Caco-2 (cell line): ENCODE measurements around the gene SORCS2. TPM values are rescaled to one million over a fixed set of nuclear protein-coding genes. Genes with fewer than 3 reads are reported as not detected.
A peak's percentile ranks its signal among the peaks of the same experiment; 100 is the strongest.

Experiments
- BruUV-seq: library from RNA; stranded (reverse); fragments of 400-500 nt; replicated peaks from 2 replicates; lab custom pipeline; 2021; lab: Mats Ljungman, UMichigan
- CTCF ChIA-PET: fragments of 300-600 bp; sonication (Branson Sonifier 250); formaldehyde crosslinking; loops from one replicate; lab custom pipeline; 2022; ENCODE audit warnings: antibody characterized with exemption; lab: Charles Lee
- POLR2A ChIA-PET: fragments of 300-600 bp; sonication (Branson Sonifier 250); formaldehyde crosslinking; loops from one replicate; lab custom pipeline; 2022; ENCODE audit warnings: antibody characterized with exemption; lab: Charles Lee
- DNase-seq, 2 experiments: peaks; one replicate each; pipeline versions ENCODE4 v3.0.0 to v3.0.0-alpha.2; 2020 to 2022
- H3K27me3 ChIP-seq: replicated peaks from 2 replicates; pipeline ENCODE4 v1.6.0; 2011; ENCODE audit warnings: low read length; ENCODE audit not compliant: control insufficient read depth, insufficient read depth
- H3K36me3 ChIP-seq: 2 replicates; pipeline ENCODE4 v1.5.1; 2011; ENCODE audit warnings: low read length; ENCODE audit not compliant: control insufficient read depth, insufficient read depth
- H3K4me1 ChIP-seq: fragments of 250-450 bp; sonication (Bioruptor Pico); 2 replicates; pipeline ENCODE4 v1.5.1; 2020; ENCODE audit warnings: mild to moderate bottlenecking
- H3K4me3 ChIP-seq: 2 replicates; pipeline ENCODE4 v1.5.1; 2011; ENCODE audit warnings: low read depth, mild to moderate bottlenecking, control low read depth, low read length
- H3K9me3 ChIP-seq: fragments of 250-450 bp; sonication (Bioruptor Pico); 2 replicates; pipeline ENCODE4 v1.5.1; 2020; ENCODE audit warnings: mild to moderate bottlenecking, moderate library complexity
- H3K27ac Mint-ChIP-seq: one replicate; pipeline ENCODE4 v1.8.0; 2022; ENCODE audit warnings: mixed read lengths; ENCODE audit not compliant: unreplicated experiment
- H3K27me3 Mint-ChIP-seq: one replicate; pipeline ENCODE4 v1.8.0; 2022; ENCODE audit warnings: mixed read lengths; ENCODE audit not compliant: insufficient read depth, unreplicated experiment
- H3K36me3 Mint-ChIP-seq: one replicate; pipeline ENCODE4 v1.8.0; 2022; ENCODE audit warnings: mild to moderate bottlenecking, mixed read lengths; ENCODE audit not compliant: insufficient read depth, unreplicated experiment
- H3K4me1 Mint-ChIP-seq: one replicate; pipeline ENCODE4 v1.8.0; 2022; ENCODE audit warnings: low read depth, mixed read lengths; ENCODE audit not compliant: unreplicated experiment
- H3K4me3 Mint-ChIP-seq: one replicate; pipeline ENCODE4 v1.8.0; 2022; ENCODE audit warnings: mild to moderate bottlenecking, moderate library complexity, mixed read lengths; ENCODE audit not compliant: unreplicated experiment
- H3K9me3 Mint-ChIP-seq: one replicate; pipeline ENCODE4 v1.8.0; 2022; ENCODE audit warnings: mixed read lengths; ENCODE audit not compliant: unreplicated experiment
- CTCF ChIP-seq, 2 experiments: fragments of 200-600 bp in 1 of 2; IDR thresholded peaks; 1 replicate in 1 of 2; 2 replicates in 1 of 2; pipeline versions ENCODE4 v1.5.1 to v1.8.0; 2011 to 2022; ENCODE audit warnings: antibody characterized with exemption in 1 of 2, control low read depth in 1 of 2, inconsistent platforms in 1 of 2, low read depth in 1 of 2, low read length in 1 of 2, mild to moderate bottlenecking in 1 of 2, moderate library complexity in 1 of 2; ENCODE audit not compliant: insufficient read depth in 1 of 2, severe bottlenecking in 1 of 2, unreplicated experiment in 1 of 2
- intact Hi-C: fragments of 100-400 bp; cut with micrococcal nuclease; formaldehyde crosslinking; loops from one replicate; pipeline ENCODE4 v1.10.0; 2022; ENCODE audit not compliant: unreplicated experiment
- total RNA-seq: library from RNA; stranded (reverse); gene quantifications from 2 replicates; pipeline ENCODE4 v1.2.3, GENCODE V29; 2022

The SORCS2 gene
- total RNA-seq, 1 experiment from 2014 or later, result 1.6 TPM

GRCh38 chr4:7441201-7441600 lies 248.9 kb downstream of the SORCS2 start:
- Mint-ChIP-seq H3K9me3 (peaks cover 12% of the 10 kb centered on the region), H3K36me3 (no peaks in the 10 kb centered on the region), H3K27me3 (no peaks in the 10 kb centered on the region), H3K4me1 (peaks cover 7% of the 10 kb centered on the region), H3K27ac (peak overlapping the region; percentile 17), H3K4me3 (no peak overlapping the region)
- peaks cover 17% of the 10 kb centered on the region for H3K4me1 ChIP-seq
- no peaks in the 10 kb centered on the region for H3K27me3 ChIP-seq
- H3K36me3 ChIP-seq, result no peaks in the 10 kb centered on the region
- ChIA-PET POLR2A (no interaction called here), CTCF (no interaction called here)
- no TSS peak for BruUV-seq
- DNase-seq, result no peak
- 0 out of 2 replicates have a peak, but pooled peaks cover 3% of the 10 kb centered on the region for H3K9me3 ChIP-seq
- H3K4me3 ChIP-seq, result no peak overlapping the region
- TF ChIP-seq CTCF (IDR thresholded peaks at IDR 0.05; ENCODE audit: insufficient read depth in 1 of 2, low read depth in 1 of 2, low read length in 1 of 2, severe bottlenecking in 1 of 2, unreplicated experiment in 1 of 2), result no peak
- intact Hi-C loops, result no loop called here

GRCh38 chr4:7442574-7443162 lies 250.3 kb downstream of the SORCS2 start:
- H3K36me3 ChIP-seq, result no peaks in the 10 kb centered on the region
- no TSS peak for BruUV-seq
- H3K27ac Mint-ChIP-seq, result no peak overlapping the region
- no peak overlapping the region for H3K4me3 Mint-ChIP-seq
- ChIA-PET POLR2A (no interaction called here), CTCF (no interaction called here)
- H3K36me3 Mint-ChIP-seq, result no peaks in the 10 kb centered on the region
- intact Hi-C loops, result no loop called here
- H3K9me3 Mint-ChIP-seq, result peaks cover 12% of the 10 kb centered on the region
- no peak for DNase-seq
- no peaks in the 10 kb centered on the region for H3K4me1 Mint-ChIP-seq
- H3K9me3 ChIP-seq, result 0 out of 2 replicates have a peak, but pooled peaks cover 3% of the 10 kb centered on the region
- H3K4me3 ChIP-seq, result no peak overlapping the region
- no peaks in the 10 kb centered on the region for H3K27me3 ChIP-seq
- no peaks in the 10 kb centered on the region for H3K27me3 Mint-ChIP-seq
- TF ChIP-seq CTCF (IDR thresholded peaks at IDR 0.05; ENCODE audit: insufficient read depth in 1 of 2, low read depth in 1 of 2, low read length in 1 of 2, severe bottlenecking in 1 of 2, unreplicated experiment in 1 of 2), result no peak
- peaks cover 4% of the 10 kb centered on the region for H3K4me1 ChIP-seq

- Histone ChIP-seq H3K36me3 (no peaks in the 10 kb centered on the region), H3K9me3 (no peaks in the 10 kb centered on the region), H3K27me3 (no peaks in the 10 kb centered on the region), H3K4me3 (no peak overlapping the region), H3K4me1 (no peaks in the 10 kb centered on the region; the same call in 1 of the 2 replicates)
- H3K36me3 Mint-ChIP-seq, result no peaks in the 10 kb centered on the region
- ChIA-PET POLR2A (no interaction called here), CTCF (no interaction called here)
- peak overlapping the region; percentile 16 for H3K27ac Mint-ChIP-seq
- H3K4me1 Mint-ChIP-seq, result no peaks in the 10 kb centered on the region
- H3K9me3 Mint-ChIP-seq, result no peaks in the 10 kb centered on the region
- H3K27me3 Mint-ChIP-seq, result no peaks in the 10 kb centered on the region
- H3K4me3 Mint-ChIP-seq, result no peak overlapping the region
- no peak for DNase-seq
- BruUV-seq, result no TSS peak
- no peak for TF ChIP-seq CTCF (IDR thresholded peaks at IDR 0.05; ENCODE audit: insufficient read depth in 1 of 2, low read depth in 1 of 2, low read length in 1 of 2, severe bottlenecking in 1 of 2, unreplicated experiment in 1 of 2)
- intact Hi-C loops, result no loop called here
Measured at GRCh38 chr4:7444314-7444713, 252.0 kb downstream of the SORCS2 start.
